HG02840 (cell line): ENCODE data around the gene SLC1A1.
"Not testable (repeated sequence)": the region's sequence is repeated elsewhere in the genome, so short reads cannot be mapped to it uniquely, and the experiment has no call there.

Experiments used
- ATAC-seq: cut with Tn5 transposase; IDR thresholded peaks from one replicate; pipeline ENCODE4 v1.9.1; 2021; ENCODE audit warnings: mild to moderate bottlenecking, moderate library complexity, moderate number of reproducible peaks; ENCODE audit not compliant: unreplicated experiment, low FRiP score

The SLC1A1 gene

DNA sequence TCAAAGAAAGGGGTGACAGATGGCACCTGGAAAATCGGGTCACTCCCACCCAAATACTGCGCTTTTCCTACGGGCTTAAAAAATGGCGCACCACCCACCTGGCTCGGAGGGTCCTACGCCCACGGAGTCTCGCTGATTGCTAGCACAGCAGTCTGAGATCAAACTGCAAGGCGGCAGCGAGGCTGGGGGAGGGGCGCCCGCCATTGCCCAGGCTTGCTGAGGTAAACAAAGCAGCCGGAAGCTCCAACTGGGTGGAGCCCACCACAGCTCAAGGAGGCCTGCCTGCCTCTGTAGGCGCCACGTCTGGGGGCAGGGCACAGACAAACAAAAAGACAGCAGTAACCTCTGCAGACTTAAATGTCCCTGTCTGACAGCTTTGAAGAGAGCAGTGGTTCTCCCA, 115.8 kb downstream of the SLC1A1 start:
- not testable (repeated sequence) for ATAC-seq

GRCh38 chr9:4614627-4615026, 124.4 kb downstream of the SLC1A1 start:
- ATAC-seq = no peak

GRCh38 chr9:4615251-4615650, 125.0 kb downstream of the SLC1A1 start:
- no peak for ATAC-seq

DNA sequence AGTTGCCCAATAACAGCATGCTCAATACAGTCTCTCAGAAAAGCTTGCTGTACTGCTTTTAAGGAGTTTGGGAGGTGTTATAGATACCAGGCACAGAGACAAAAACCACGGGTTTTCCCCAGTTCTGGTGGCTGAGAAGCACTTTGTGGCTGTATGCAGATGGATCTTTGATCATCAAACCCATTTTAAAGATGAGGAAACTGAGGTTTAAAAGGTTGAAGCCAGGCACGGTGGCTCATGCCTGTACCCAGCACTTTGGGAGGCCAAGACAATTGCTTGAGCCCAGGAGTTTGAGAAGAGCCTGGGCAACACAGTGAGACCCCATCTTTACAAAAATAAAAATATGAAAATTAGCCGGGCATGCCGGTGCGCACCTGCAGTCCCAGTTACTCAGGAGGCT, 125.5 kb downstream of the SLC1A1 start:
- ATAC-seq = no peak

- ATAC-seq = no peak
Observed at GRCh38 chr9:4617752-4618151, 127.5 kb downstream of the SLC1A1 start.

- ATAC-seq = no peak
Observed at GRCh38 chr9:4618700-4619099, 128.4 kb downstream of the SLC1A1 start.

DNA sequence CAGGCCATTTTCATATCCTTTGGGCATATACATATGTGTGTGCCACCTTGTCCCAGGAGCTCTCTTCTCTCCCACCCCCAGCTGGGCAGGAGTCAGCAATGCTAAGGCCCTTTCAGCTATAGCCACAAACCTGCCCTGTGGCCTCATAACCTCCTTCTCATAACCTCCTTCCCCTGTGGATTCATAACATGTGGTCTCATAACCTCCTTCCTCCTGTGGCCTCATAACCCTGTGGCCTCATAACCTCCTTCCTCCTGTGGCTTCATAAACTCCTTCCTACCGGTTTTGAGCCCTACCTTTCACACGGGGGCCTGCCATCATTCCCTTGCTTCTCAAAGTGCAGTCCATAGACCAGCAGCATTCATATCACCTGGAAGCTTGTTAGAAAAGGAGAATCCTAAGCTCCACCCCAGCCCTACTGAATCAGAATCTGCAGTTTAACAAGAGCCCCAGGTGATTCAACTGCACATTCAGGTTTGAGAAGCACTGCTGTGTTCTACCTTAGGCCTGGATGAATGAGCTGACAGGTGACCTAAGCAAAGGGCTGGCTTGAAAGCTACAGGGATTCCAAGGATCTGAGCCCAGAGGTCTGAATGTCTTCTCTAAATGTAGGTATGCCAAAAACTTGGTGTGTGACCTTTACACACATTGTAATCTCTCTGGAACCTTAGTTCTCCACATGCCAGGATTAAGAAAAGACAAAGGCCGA, 129.9 kb downstream of the SLC1A1 start:
- ATAC-seq = no peak

GRCh38 chr9:4620881-4621555, 130.8 kb downstream of the SLC1A1 start:
- no peak for ATAC-seq

DNA sequence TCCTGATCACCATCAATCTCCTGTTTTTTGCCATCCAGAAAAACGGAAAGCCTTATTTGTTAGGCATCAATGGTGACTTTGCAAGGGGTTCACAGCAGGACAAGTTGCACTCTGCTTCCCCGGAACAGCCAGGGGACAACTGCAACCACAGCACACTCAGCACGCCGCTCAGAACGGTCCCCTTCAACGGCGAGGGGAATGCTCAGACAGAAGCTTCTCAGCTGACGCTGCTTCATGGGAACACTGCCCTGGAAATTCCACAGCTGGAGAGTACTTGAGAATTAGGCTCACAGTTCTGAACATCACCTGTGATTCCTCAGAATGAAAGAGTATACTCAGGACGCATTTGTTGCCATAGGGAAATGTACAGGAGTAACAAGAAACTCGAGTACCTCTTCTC, 131.7 kb downstream of the SLC1A1 start:
- ATAC-seq = no peak

DNA sequence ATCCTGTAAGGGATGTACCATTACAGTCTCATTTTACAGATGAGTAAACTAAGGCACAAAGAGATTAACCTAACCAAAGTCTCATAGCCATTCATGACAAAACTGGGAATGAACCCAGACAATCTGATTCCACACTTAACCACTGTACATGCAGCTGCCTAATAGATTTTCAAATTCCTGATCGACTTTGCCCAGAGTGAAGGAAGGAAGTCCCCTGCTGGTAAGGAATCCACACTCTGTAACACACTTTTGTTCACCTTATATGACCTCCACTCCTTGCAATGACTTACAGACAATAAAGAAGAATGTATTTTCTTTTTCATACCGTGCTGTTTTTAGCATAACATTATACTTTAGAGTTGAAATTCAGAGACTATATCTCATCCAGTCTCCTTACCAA, 140.6 kb downstream of the SLC1A1 start:
- no peak for ATAC-seq
